CD4-positive, alpha-beta T cell treated with Interleukin-4 for 4 hours (primary cell): ENCODE measurements around the gene SEPTIN1.
A peak's percentile ranks its signal among the peaks of the same experiment; 100 is the strongest.

Source experiments
- DNase-seq: peaks from one replicate; pipeline ENCODE4 v3.0.0-alpha.2; 2020

Gene SEPTIN1

DNA sequence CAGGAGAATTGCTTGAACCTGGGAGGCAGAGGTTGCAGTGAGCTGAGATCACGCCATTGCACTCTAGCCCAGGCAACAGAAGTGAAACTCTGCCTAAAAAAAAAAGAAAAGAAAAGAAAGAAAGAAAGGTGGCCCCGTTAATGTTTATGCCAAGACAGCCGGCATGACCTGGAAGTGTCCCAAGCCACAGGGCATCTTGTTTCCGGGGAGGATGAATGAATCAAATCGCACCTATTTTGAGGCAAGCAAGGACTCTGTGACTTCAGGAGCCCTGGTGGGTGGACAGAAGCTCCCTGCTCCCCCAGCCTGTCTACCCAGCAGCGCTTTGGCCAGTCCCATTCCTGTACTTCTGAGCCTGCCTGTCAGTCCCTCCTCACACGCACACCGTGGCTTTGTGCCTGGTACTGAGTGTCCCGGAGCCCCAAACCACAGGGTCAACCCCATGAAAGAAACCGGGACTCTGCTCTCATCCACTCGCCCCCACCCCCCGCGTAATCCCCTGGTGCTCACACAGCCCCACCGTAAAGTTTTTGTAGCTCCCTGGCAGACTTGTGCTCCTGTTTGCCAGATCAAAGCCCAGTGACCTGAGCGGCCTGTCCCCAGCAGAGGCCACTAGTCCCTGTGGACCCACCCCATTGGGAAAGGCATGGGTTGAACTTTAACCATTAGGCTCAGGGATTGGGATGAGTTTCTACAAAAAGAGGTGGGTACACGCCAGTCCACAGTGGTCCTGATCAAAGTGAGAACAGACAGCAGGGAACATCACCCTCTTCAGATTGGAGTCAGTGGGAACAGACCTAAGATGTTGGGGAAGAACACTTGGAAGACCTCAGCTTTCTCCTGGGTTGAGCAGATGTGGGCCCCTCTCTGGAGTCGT lies 46.5 kb downstream of the SEPTIN1 start:
- DNase-seq, result peak; percentile 30

- peak; percentile 71 for DNase-seq
Observed at GRCh38 chr16:30335028-30335597, 47.2 kb downstream of the SEPTIN1 start.

DNA sequence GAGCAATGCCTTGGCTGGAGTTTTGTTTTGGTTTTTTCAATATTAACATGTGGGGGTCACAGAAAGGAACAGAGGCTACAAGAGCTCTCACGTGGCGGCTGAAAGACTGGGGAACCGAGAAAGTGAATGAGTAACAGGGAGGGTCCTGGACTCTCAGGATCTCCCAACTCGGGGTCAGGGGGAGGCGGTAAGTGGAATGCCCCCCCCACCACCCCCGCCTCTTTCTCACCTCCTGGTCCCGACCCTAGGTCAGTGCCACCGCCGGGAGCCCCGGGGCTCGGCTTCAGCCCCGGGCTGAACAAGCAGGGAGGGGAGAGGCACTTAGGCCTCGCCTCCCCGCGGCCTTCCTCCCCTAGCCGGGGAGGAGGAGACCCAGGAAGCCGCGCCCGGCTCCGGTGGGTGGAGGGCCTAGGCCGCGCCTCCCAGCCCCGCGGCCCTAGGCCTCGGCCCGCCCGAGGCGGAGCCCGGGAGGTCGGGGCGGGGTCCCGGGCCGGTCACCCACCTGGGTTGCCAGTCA lies 47.8 kb downstream of the SEPTIN1 start:
- peak; percentile 81 for DNase-seq
